A673 (cell line): Measurements from ENCODE around the gene MS4A7. TPM values are rescaled to one million over a fixed set of nuclear protein-coding genes. Genes with fewer than 3 reads are reported as not detected.

Experiments
- BruUV-seq: library from RNA; stranded (reverse); fragments of 400-500 nt; replicated peaks from 2 replicates; lab custom pipeline; 2021; lab: Mats Ljungman, UMichigan
- CTCF ChIA-PET: fragments of 300-600 bp; sonication (Branson Sonifier 250); formaldehyde crosslinking; loops from one replicate; lab custom pipeline; 2022; ENCODE audit warnings: antibody characterized with exemption; lab: Charles Lee
- POLR2A ChIA-PET: fragments of 300-600 bp; sonication (Branson Sonifier 250); formaldehyde crosslinking; loops from one replicate; lab custom pipeline; 2022; ENCODE audit warnings: antibody characterized with exemption; ENCODE audit not compliant: low non-redundant PET; lab: Charles Lee
- DNase-seq: peaks from one replicate; pipeline ENCODE4 v3.0.0-alpha.2; 2015; ENCODE audit warnings: low spot score
- H3K27ac ChIP-seq: fragments of 200-600 bp; sonication (generic); 2 replicates; pipeline ENCODE4 v1.5.1; 2016; ENCODE audit warnings: mixed run types, low read depth, mild to moderate bottlenecking, mixed read lengths, antibody characterized with exemption, low read length; ENCODE audit not compliant: poor library complexity, severe bottlenecking
- H3K27me3 ChIP-seq: fragments of 200-600 bp; sonication (generic); replicated peaks from 2 replicates; pipeline ENCODE4 v1.6.1; 2017; ENCODE audit warnings: mixed run types, low read depth, mild to moderate bottlenecking, mixed read lengths, antibody characterized with exemption, low read length; ENCODE audit not compliant: insufficient read depth, poor library complexity
- H3K36me3 ChIP-seq: fragments of 200-600 bp; sonication (generic); 2 replicates; pipeline ENCODE4 v1.6.1; 2016; ENCODE audit warnings: mixed run types, mild to moderate bottlenecking, mixed read lengths, antibody characterized with exemption, low read length; ENCODE audit not compliant: insufficient read depth, poor library complexity, severe bottlenecking
- H3K4me1 ChIP-seq: fragments of 200-600 bp; sonication (generic); 2 replicates; pipeline ENCODE4 v1.6.1; 2017; ENCODE audit warnings: mixed run types, mild to moderate bottlenecking, mixed read lengths, antibody characterized with exemption, low read length; ENCODE audit not compliant: insufficient read depth, poor library complexity, severe bottlenecking
- H3K4me3 ChIP-seq: fragments of 200-600 bp; sonication (generic); 2 replicates; pipeline ENCODE4 v1.5.1; 2016; ENCODE audit warnings: low read depth, mixed run types, mild to moderate bottlenecking, mixed read lengths, low read length; ENCODE audit not compliant: poor library complexity, severe bottlenecking
- H3K9me3 ChIP-seq: fragments of 200-600 bp; sonication (generic); 2 replicates; pipeline ENCODE4 v1.6.1; 2016; ENCODE audit warnings: mixed run types, low read depth, mild to moderate bottlenecking, mixed read lengths, antibody characterized with exemption, low read length; ENCODE audit not compliant: poor library complexity, severe bottlenecking
- EZH2 ChIP-seq: fragments of 200-600 bp; sonication (generic); IDR thresholded peaks from 2 replicates; pipeline ENCODE4 v1.6.1; 2017; ENCODE audit warnings: borderline replicate concordance, low read depth, mild to moderate bottlenecking, mixed read lengths, antibody characterized with exemption, low read length; ENCODE audit not compliant: poor library complexity, severe bottlenecking
- intact Hi-C: fragments of 100-400 bp; cut with micrococcal nuclease; formaldehyde crosslinking; loops from one replicate; pipeline ENCODE4 v1.10.0; 2022; ENCODE audit not compliant: unreplicated experiment
- total RNA-seq: library from RNA; stranded (reverse); gene quantifications from 2 replicates; pipeline ENCODE4 v1.2.3, GENCODE V29; 2021
- TF ChIP-seq, protein P1 (sequence below): fragments of 300-800, 200-600 bp; sonication (generic); conservative IDR thresholded peaks from 2 replicates; pipeline ENCODE4 v1.5.1; 2017; ENCODE audit warnings: low read depth, mild to moderate bottlenecking, antibody characterized with exemption, low read length, moderate library complexity, mixed read lengths

The MS4A7 gene
- total RNA-seq, 1 experiment from 2014 or later: not detected

DNA sequence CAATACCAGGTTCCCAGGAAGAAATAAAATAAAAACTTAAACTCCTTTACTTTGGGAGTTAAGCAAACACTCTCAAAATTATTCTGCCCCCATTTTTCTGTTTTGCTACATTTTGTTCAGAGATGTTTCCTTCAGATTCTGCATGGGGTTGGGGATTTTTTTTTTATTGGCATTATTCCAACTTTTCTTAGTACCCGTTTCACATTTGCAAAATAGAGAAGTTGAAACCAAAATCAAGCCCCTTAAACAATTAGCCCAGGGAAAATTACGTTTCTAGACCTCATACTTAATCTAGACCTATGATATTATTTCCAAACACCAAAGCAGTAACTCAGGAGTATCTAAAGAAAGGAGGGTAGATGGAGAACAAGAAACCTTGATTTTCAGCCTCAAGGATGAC is 20.6 kb upstream of the MS4A7 start:
- no peak for DNase-seq
- intact Hi-C loops: no loop called here
- TF ChIP-seq EZH2: no peak
- TF ChIP-seq, protein P1, sequence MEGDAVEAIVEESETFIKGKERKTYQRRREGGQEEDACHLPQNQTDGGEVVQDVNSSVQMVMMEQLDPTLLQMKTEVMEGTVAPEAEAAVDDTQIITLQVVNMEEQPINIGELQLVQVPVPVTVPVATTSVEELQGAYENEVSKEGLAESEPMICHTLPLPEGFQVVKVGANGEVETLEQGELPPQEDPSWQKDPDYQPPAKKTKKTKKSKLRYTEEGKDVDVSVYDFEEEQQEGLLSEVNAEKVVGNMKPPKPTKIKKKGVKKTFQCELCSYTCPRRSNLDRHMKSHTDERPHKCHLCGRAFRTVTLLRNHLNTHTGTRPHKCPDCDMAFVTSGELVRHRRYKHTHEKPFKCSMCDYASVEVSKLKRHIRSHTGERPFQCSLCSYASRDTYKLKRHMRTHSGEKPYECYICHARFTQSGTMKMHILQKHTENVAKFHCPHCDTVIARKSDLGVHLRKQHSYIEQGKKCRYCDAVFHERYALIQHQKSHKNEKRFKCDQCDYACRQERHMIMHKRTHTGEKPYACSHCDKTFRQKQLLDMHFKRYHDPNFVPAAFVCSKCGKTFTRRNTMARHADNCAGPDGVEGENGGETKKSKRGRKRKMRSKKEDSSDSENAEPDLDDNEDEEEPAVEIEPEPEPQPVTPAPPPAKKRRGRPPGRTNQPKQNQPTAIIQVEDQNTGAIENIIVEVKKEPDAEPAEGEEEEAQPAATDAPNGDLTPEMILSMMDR: no peak
- Histone ChIP-seq H3K4me3 (no peak overlapping the region), H3K9me3 (no peaks in the 10 kb centered on the region), H3K36me3 (no peaks in the 10 kb centered on the region), H3K27ac (no peak overlapping the region), H3K27me3 (no peaks in the 10 kb centered on the region), H3K4me1 (no peaks in the 10 kb centered on the region)
- no TSS peak for BruUV-seq
- ChIA-PET POLR2A (no interaction called here), CTCF (no interaction called here)

DNA sequence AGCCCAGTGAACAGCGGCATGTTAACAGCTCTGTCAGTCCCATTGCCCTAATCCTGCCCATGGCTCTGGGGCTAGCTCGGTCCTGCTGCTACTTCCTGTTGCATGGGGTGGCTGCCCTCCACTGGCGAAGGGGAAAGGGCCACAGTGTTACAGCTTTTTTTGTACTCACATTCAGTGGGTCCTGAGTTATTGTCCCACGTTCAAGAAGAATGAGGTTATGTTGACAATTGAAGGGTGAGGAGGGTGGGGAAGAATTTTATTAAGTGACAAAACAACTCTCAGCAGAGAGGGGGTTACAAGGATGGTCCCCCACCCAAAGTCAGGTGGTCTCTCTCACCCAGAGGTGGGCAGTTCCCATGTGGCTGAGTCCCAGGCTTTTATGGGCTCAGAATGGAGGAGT is 17.7 kb upstream of the MS4A7 start:
- H3K36me3 ChIP-seq: no peaks in the 10 kb centered on the region
- intact Hi-C loops: loop anchor here (5.0 kb wide), 1 partner anchor 127 kb away; no protein-coding TSS in a partner anchor
- CTCF ChIA-PET: no interaction called here
- BruUV-seq: no TSS peak
- H3K27ac ChIP-seq: no peak overlapping the region
- POLR2A ChIA-PET: no interaction called here
- H3K9me3 ChIP-seq: no peaks in the 10 kb centered on the region
- H3K4me3 ChIP-seq: no peak overlapping the region
- no peak for TF ChIP-seq EZH2
- TF ChIP-seq, protein P1: no peak
- no peak for DNase-seq
- no peaks in the 10 kb centered on the region for H3K4me1 ChIP-seq
- H3K27me3 ChIP-seq: peaks cover 17% of the 10 kb centered on the region

DNA sequence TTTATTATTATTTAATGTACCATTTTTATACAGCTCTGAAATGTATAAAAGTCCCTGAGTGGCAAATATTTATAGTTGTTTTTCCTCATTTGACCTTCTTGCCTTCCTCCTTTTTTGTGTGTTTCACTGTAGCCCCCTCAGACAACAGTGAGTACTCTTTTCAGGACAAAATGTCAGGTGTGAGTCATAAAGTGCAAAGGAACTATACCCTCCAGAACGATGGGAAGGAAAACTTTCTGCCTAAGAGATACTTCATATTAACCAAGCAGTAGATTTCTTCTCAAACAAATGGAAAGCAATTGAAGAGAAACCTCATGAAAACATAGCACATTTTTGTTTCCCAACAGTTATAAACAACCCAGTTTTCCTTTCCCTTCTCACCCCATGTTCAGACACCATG is 16.1 kb upstream of the MS4A7 start:
- no peaks in the 10 kb centered on the region for H3K9me3 ChIP-seq
- H3K4me1 ChIP-seq: no peaks in the 10 kb centered on the region
- DNase-seq: no peak
- peaks cover 17% of the 10 kb centered on the region for H3K27me3 ChIP-seq
- H3K4me3 ChIP-seq: no peak overlapping the region
- intact Hi-C loops: loop anchor here (5.0 kb wide), 1 partner anchor 125 kb away; no protein-coding TSS in a partner anchor
- TF ChIP-seq EZH2: no peak
- TF ChIP-seq, protein P1: no peak
- no peak overlapping the region for H3K27ac ChIP-seq
- H3K36me3 ChIP-seq: no peaks in the 10 kb centered on the region
- BruUV-seq: no TSS peak
- ChIA-PET CTCF (interaction anchor here (0.6 kb wide), 1 partner anchor 125 kb away, joined by 3 read pairs; no protein-coding TSS in a partner anchor), POLR2A (no interaction called here)
